PFSK-1 (cell line): Measurements from ENCODE around the gene SLC6A11.

Source experiments
- FOXP2 ChIP-seq: optimal IDR thresholded peaks from 2 replicates; pipeline ENCODE3; 2011; ENCODE audit warnings: borderline replicate concordance, control low read depth, inconsistent platforms; ENCODE audit not compliant: insufficient read depth; ENCODE audit errors: extremely low read length, extremely low read depth
- POLR2AphosphoS5 ChIP-seq: IDR thresholded peaks from 2 replicates; pipeline ENCODE4 v1.6.1; 2012; ENCODE audit warnings: low read depth, mild to moderate bottlenecking, control low read depth, low read length, moderate library complexity
- SIN3A ChIP-seq: IDR thresholded peaks from 2 replicates; pipeline ENCODE4 v1.6.1; 2012; ENCODE audit warnings: mild to moderate bottlenecking, low read length, moderate library complexity, borderline replicate concordance; ENCODE audit not compliant: insufficient read depth
- TAF1 ChIP-seq: IDR thresholded peaks from 2 replicates; pipeline ENCODE4 v1.6.1; 2012; ENCODE audit warnings: low read length, control low read depth, borderline replicate concordance; ENCODE audit not compliant: insufficient read depth
- TF ChIP-seq, protein P1 (sequence below), 2 experiments: IDR thresholded peaks; 2 replicates each; pipeline versions ENCODE4 v1.6.1 to v1.8.0; 2011 to 2012; ENCODE audit warnings: low read depth in 2 of 2, low read length in 2 of 2, control low read depth in 1 of 2, inconsistent platforms in 1 of 2, mild to moderate bottlenecking in 1 of 2, moderate library complexity in 1 of 2; ENCODE audit not compliant: insufficient read depth in 1 of 2

Gene SLC6A11

DNA sequence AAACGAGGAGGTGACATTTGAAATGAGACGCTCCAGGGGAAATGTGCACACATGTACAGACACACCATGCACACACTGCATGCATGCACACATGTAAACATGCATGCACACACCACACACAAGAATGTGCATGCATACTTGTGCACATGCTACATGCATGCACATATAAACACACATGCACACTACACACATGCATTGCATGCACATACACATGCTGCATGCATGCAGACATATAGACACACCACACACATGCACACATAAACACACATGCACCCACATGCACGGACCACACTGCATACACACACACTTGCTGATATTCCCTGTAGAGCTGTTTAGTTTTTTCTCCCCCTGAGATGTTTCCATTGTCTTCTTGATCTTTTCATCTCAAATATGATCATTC, 138.7 kb downstream of the SLC6A11 start:
- TF ChIP-seq TAF1 (no peak), FOXP2 (no peak), SIN3A (no peak), POLR2AphosphoS5 (no peak)
- TF ChIP-seq, protein P1, sequence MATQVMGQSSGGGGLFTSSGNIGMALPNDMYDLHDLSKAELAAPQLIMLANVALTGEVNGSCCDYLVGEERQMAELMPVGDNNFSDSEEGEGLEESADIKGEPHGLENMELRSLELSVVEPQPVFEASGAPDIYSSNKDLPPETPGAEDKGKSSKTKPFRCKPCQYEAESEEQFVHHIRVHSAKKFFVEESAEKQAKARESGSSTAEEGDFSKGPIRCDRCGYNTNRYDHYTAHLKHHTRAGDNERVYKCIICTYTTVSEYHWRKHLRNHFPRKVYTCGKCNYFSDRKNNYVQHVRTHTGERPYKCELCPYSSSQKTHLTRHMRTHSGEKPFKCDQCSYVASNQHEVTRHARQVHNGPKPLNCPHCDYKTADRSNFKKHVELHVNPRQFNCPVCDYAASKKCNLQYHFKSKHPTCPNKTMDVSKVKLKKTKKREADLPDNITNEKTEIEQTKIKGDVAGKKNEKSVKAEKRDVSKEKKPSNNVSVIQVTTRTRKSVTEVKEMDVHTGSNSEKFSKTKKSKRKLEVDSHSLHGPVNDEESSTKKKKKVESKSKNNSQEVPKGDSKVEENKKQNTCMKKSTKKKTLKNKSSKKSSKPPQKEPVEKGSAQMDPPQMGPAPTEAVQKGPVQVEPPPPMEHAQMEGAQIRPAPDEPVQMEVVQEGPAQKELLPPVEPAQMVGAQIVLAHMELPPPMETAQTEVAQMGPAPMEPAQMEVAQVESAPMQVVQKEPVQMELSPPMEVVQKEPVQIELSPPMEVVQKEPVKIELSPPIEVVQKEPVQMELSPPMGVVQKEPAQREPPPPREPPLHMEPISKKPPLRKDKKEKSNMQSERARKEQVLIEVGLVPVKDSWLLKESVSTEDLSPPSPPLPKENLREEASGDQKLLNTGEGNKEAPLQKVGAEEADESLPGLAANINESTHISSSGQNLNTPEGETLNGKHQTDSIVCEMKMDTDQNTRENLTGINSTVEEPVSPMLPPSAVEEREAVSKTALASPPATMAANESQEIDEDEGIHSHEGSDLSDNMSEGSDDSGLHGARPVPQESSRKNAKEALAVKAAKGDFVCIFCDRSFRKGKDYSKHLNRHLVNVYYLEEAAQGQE (IDR thresholded peaks at IDR 0.05; ENCODE audit: insufficient read depth in 1 of 2, low read depth in 2 of 2, low read length in 2 of 2), result no peak

DNA sequence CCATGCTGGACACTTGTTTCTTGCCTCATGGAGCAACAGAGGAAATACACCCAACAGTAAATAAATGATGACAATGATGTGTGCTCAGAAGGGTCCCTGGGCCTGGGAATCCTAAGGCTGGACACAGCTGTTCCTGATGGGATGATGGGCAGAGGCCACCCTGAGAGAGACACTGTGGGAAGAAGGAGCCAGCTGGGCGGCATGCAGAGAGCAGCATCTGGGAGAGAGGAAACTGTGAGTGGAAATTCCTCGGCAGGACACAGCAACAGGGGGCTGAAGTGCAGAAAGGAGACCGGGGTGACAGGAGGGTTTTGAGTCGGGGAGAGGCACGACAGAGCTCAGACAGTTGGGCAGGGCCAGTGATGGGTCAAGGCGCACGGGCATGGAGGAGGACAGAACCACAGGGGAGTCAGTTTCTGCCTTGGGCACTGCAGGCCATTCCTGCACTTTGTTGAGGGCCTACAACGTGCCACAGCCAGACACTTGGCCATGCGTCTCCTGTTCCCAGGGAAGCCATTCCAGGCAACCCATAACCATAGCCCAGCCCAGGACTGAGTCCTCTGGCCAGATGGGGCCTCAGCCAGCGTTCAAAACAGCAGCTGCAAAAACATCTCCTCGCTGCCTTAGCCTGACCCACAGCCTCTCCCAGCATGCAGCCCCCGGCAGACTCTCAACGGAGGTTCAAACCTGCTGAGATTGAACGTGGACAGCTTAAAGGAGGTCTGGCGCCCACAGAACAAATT, 139.9 kb downstream of the SLC6A11 start:
- no peak for TF ChIP-seq SIN3A
- TF ChIP-seq FOXP2, result no peak
- TF ChIP-seq POLR2AphosphoS5, result no peak
- TF ChIP-seq, protein P1 (IDR thresholded peaks at IDR 0.05; ENCODE audit: insufficient read depth in 1 of 2, low read depth in 2 of 2, low read length in 2 of 2), result no peak
- TF ChIP-seq TAF1, result no peak

DNA sequence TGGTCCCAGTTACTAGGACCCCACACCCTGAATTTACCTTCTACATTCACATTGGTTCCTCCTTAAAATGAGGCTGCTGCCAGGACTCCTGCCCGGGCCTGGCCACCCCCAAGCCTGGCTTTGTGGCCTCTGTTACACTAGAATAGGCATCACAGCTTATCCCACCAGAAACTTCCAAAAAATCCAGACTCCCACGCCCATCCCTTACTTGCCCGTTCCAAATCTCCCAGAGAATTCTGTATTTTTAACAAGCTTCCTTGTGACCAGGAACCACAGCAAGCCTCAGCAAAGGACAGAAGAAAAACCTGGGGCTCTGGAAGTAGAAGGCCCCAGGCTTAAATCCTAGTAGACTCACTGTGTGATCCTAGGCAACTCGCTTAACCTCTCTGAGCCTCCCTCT, 140.5 kb downstream of the SLC6A11 start:
- TF ChIP-seq, protein P1 (IDR thresholded peaks at IDR 0.05; ENCODE audit: insufficient read depth in 1 of 2, low read depth in 2 of 2, low read length in 2 of 2), result no peak
- TF ChIP-seq TAF1 (no peak), POLR2AphosphoS5 (no peak), FOXP2 (no peak), SIN3A (no peak)

DNA sequence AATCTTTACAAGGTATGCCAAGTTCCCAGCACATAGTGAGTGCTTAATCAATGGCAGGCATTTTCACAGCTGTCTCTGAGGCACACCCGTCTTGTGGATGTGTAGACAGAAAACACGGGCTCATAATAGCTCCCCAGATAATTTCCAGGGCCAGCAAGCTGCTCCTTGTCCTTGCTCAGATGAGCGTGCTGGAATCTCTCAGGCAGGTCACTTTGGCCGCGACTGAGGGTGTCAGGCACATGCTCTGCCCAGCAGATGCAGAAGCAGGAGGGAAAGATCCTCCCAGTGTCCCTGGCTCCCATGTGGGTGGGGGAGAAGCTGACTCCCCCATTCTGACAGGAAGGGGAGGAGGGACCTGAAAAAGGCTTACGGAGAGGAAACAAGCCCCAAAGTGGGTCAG, 141.0 kb downstream of the SLC6A11 start:
- TF ChIP-seq, protein P1 (IDR thresholded peaks at IDR 0.05; ENCODE audit: insufficient read depth in 1 of 2, low read depth in 2 of 2, low read length in 2 of 2), result no peak
- no peak for TF ChIP-seq FOXP2
- TF ChIP-seq SIN3A, result no peak
- no peak for TF ChIP-seq POLR2AphosphoS5
- no peak for TF ChIP-seq TAF1
